GM11168 (cell line): ENCODE data around the gene GPR4.

Source experiments
- in situ Hi-C: fragments of 300-500 bp; cut with MboI; formaldehyde crosslinking; loops from one replicate; pipeline ENCODE4 v1.12.0; 2022; ENCODE audit warnings: low sequenced_read_pairs; ENCODE audit not compliant: unreplicated experiment

Gene GPR4

GRCh38 chr19:45601524-45602374, at the start of gene GPR4:
GPR4 (minus strand) TSS chr19:45602212; CDS start chr19:45591866, 10,346 bp downstream.
- in situ Hi-C loops = no loop called here

- in situ Hi-C loops = no loop called here
Observed at GRCh38 chr19:45650722-45651121, 48.7 kb upstream of the GPR4 start.

DNA sequence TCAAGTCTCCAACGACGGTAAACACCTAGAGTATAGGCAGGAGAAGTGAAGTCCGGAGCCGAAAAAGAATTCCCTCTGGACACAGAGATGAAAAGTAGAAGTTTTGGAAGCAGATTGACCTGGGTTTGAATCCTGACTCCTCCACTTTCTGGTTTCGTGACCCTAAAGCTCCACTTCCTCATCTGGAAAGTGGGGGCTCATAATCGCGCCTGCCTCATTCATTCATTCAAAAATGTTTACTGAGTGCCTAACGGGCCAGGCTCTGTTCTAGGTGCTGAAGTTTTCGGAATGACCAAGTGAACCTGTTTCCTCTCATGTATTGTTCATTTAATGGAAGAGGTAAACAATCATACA, 44.3 kb upstream of the GPR4 start:
- in situ Hi-C loops = no loop called here

DNA sequence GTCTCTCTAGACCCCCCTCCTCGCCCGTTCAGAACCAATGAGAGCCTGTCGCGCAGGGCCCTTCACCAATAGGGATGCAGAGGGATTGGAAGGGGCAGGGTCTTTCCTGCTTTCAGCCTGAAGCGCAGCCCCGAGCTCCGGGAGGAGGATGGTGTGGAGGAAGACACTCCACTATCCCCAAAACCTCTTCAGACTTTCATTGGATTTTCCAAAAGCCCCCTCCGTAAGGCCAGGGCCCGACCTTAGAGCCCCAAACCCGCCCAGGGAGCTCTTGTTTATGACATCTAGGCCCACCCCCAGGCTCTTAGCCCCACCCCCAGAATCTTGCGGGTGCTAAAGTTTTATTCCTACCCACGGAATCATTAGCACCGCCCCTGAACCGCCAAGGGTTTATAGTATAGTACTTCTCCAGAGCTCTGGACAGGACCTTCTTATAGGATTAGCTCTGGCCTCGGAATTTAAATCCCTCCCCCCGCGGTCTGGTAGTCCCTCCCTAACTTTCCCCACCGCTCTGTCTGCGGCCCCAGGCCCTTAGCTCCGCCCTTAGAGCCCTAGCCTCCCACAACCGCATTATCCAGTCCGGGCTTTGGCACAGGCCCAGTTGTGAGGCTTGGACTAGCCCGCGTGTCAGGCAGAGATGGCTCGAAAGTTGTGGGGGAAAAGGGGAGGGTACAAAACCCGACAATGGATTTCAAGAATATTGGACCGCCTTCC, 43.8 kb upstream of the GPR4 start:
- in situ Hi-C loops = no loop called here

DNA sequence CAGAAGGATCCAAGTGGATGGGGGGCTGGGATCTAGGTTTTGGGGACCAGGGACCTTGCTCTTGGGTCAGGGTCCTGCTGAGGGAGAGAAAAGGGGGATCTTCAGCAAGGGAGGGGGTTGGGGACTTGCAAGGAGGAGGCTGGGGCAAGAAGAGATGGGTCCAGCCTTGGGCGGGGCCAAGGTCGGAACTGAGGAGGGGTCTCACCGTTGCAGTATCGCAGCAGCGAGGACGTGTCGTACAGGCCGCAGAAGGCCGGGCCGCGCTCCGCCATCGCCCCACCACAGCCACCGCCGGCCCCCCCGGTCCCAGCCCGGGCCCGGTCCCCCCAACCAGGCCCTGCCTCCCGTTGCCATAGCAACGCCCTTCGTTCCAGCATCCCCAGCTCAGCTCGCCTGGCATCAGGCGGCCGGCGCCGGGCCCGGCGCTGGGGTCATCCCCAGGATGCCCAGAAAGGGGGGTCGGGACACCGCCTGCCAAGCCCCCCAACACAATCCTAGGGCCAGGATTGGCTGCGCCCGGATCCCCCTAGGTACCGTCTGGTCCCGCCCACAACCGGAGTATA, 43.1 kb upstream of the GPR4 start:
- in situ Hi-C loops = no loop called here

DNA sequence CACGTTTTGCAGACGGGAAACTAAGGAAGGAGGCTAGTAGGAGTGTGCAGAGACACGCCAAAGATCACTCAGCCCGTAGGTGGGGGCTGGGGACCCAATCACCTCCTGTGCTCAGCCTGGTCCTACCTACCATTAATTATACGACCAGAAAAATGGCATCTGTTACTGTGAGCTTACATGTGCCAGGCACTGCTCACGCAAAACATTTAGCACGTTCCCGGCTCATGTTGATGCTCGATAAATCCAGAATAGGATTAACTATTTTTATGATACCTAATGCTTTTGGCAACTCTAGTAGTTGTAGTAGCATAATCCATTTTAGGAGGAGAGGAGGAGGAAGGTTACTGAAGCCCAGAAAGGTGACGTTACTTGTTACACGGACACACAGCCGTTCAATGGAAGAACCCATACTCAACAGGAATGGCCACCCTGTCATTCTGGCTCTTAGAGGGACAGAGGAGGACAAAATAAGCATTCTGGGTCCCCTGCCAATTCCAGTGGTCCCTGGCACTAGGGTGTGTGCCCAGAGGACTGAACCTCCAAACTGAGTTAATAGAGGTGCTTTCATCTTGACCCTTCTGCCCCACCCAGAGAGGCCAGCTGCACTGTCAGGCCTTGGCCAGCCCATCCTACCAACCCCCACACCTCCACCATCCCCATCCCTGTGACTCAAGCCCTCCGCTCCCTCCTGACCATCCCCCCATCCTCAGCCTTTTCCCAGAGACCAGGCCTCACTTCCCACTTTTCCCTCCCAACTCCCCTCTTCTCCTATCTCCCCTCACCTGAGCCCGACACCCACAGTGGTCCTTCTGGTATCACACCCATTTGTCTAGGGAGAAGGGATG, 42.1 kb upstream of the GPR4 start:
- in situ Hi-C loops = no loop called here

- in situ Hi-C loops = no loop called here
Observed at GRCh38 chr19:45643024-45643926, 41.3 kb upstream of the GPR4 start.

- in situ Hi-C loops = no loop called here
Observed at GRCh38 chr19:45641274-45642105, 39.5 kb upstream of the GPR4 start.

GRCh38 chr19:45640849-45641273, 38.8 kb upstream of the GPR4 start:
- in situ Hi-C loops = no loop called here

DNA sequence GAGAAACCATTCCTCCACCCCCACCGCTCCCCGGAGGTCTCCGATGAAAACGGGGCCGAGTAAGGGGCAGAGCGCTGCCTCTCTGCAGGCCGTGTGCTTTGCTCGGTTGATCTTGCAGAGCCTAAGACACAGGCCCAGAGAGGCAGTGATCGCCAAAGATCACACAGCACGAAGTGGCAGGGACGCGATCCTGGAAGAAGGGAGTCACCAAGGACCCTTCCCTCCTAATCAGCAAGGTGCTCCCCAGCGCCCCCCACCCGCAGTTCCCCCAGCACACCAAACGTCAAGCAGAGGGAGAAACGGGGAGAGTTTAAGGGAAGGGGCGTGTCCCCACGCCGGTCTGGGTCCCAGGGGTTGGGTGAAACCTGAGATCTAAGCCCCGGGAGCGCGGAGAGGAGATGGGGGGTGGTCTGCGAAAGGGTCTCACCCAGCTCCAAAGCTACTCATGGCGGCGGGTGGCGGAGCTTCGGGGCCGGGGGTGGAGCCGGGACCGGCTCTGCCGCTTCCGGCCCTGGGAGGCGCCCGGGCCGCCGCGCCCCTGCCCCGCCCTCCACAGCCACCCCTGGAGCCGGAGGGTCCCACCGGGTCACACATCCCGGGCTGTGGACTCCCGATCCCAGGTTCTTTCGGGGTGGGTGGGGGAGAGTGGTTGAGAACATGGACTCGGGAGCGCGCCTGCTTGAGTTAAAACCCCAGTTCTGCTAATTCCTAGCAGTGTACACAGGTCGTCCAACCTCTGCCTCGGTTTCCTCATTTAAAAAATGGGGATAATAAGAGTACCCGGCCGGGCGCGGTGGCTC, 37.1 kb upstream of the GPR4 start, which contains the start of gene EML2:
EML2 (minus strand) TSS at position 468 of the 800 bp plus-strand sequence; CDS start at position 447, 21 bp downstream.
- in situ Hi-C loops = no loop called here

GRCh38 chr19:45637890-45638667, 36.1 kb upstream of the GPR4 start:
- in situ Hi-C loops = no loop called here

GRCh38 chr19:45636902-45637301, 34.9 kb upstream of the GPR4 start:
- in situ Hi-C loops = no loop called here

GRCh38 chr19:45636275-45636674, 34.3 kb upstream of the GPR4 start:
- in situ Hi-C loops = no loop called here

GRCh38 chr19:45632468-45633196, 30.6 kb upstream of the GPR4 start:
- in situ Hi-C loops = no loop called here

DNA sequence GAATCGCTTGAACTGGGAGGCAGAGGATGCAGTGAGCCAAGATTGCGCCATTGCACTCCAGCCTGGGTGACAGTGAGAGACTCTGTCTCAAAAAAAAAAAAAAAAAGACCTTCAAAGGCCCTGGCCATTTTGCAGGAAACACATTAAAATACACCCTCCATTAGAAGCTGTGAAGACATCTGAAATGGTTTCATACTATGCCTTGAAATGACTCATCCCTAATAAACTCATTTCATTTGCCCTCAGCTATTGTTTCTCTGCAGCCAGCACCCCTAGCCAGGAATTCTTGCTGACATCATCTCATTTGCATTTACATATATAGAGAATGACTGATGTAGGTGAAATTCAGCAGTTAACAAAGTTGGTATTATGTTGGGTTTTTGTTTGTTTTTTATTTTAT, 28.5 kb upstream of the GPR4 start:
- in situ Hi-C loops = no loop called here

GRCh38 chr19:45629704-45630103, 27.7 kb upstream of the GPR4 start:
- in situ Hi-C loops = no loop called here
